Fibroblast of lung (primary cell): ENCODE results near the gene HLA-A. TPM values are rescaled to one million over a fixed set of nuclear protein-coding genes. Genes with fewer than 3 reads are reported as not detected.

ENCODE experiments used
- DNase-seq, 2 donors: peaks; one replicate each; pipeline versions ENCODE4 v3.0.0 to v3.0.0-alpha.2; 2010; ENCODE audit warnings: low read depth in 2 of 2
- H2AFZ ChIP-seq: 2 replicates; pipeline ENCODE4 v1.5.1; 2012; ENCODE audit warnings: low read length, control low read depth, inconsistent platforms
- H3K27ac ChIP-seq: 2 replicates; pipeline ENCODE4 v1.5.1; 2011; ENCODE audit warnings: low read length, control low read depth; ENCODE audit not compliant: insufficient read depth
- H3K27me3 ChIP-seq: 2 replicates; pipeline ENCODE4 v1.5.1; 2011; ENCODE audit warnings: mild to moderate bottlenecking, low read length; ENCODE audit not compliant: control insufficient read depth, insufficient read depth
- H3K36me3 ChIP-seq: 2 replicates; pipeline ENCODE4 v1.5.1; 2011; ENCODE audit warnings: low read length; ENCODE audit not compliant: control insufficient read depth, insufficient read depth
- H3K4me1 ChIP-seq: 2 replicates; pipeline ENCODE4 v1.5.1; 2011; ENCODE audit warnings: low read length; ENCODE audit not compliant: control insufficient read depth, insufficient read depth; ENCODE audit errors: extremely low read depth
- H3K4me2 ChIP-seq: 2 replicates; pipeline ENCODE4 v1.5.1; 2011; ENCODE audit warnings: low read length, control low read depth; ENCODE audit not compliant: insufficient read depth; ENCODE audit errors: extremely low read depth
- H3K4me3 ChIP-seq, 4 experiments: fragments of 200-600 bp in 1 of 4; sonication (generic) in 1 of 4; replicated peaks in 1 of 4; 2 replicates each; pipeline ENCODE4 v1.5.1; 2011 to 2016; ENCODE audit warnings: low read length in 4 of 4, low read depth in 3 of 4, mild to moderate bottlenecking in 3 of 4, control low read depth in 2 of 4, inconsistent platforms in 1 of 4, mixed read lengths in 1 of 4; ENCODE audit not compliant: insufficient read depth in 1 of 4; ENCODE audit errors: control extremely low read depth in 1 of 4
- H3K79me2 ChIP-seq: 2 replicates; pipeline ENCODE4 v1.5.1; 2012; ENCODE audit warnings: mild to moderate bottlenecking, low read length, inconsistent platforms; ENCODE audit not compliant: control insufficient read depth, insufficient read depth
- H3K9ac ChIP-seq: 2 replicates; pipeline ENCODE4 v1.5.1; 2011; ENCODE audit warnings: mild to moderate bottlenecking, low read length, control low read depth; ENCODE audit not compliant: insufficient read depth
- H3K9me3 ChIP-seq: 2 replicates; pipeline ENCODE4 v1.5.1; 2012; ENCODE audit warnings: low read depth, low read length; ENCODE audit not compliant: control insufficient read depth, insufficient read depth
- H4K20me1 ChIP-seq: 2 replicates; pipeline ENCODE4 v1.5.1; 2011; ENCODE audit warnings: low read length; ENCODE audit not compliant: control insufficient read depth, insufficient read depth; ENCODE audit errors: extremely low read depth
- EZH2 ChIP-seq: IDR thresholded peaks from 2 replicates; pipeline ENCODE4 v1.5.1; 2012; ENCODE audit warnings: low read length, control low read depth, mild to moderate bottlenecking; ENCODE audit errors: missing control alignments
- polyA plus RNA-seq, 2 donors: library from polyadenylated mRNA; depleted of rRNA in 1 of 2; stranded (reverse) in 1 of 2; unstranded in 1 of 2; fragments of >200 nt; gene quantifications; 2 replicates each; pipeline ENCODE4 v1.2.1, GENCODE V29; 2011 to 2012; ENCODE audit warnings: missing spikeins in 1 of 2
- total RNA-seq: library from RNA; depleted of rRNA; stranded (reverse); fragments of >200 nt; gene quantifications from 2 replicates; pipeline ENCODE4 v1.2.1, GENCODE V29; 2014
- TF ChIP-seq, protein P1 (sequence below), 2 donors: IDR thresholded peaks in 1 of 2; conservative IDR thresholded peaks in 1 of 2; 1 replicate in 1 of 2; 2 replicates in 1 of 2; pipeline ENCODE4 v1.5.1; 2011 to 2012; ENCODE audit warnings: low read length in 2 of 2, control low read depth in 1 of 2, inconsistent platforms in 1 of 2, low read depth in 1 of 2, mild to moderate bottlenecking in 1 of 2

HLA-A gene
- total and polyA plus RNA-seq, 2 donors (not counting 1 experiment from before 2014, with no cell fraction given): 272 to 666 TPM

- Histone ChIP-seq H3K4me1 (peaks cover 5% of the 10 kb centered on the region), H3K36me3 (peaks cover 6% of the 10 kb centered on the region), H3K4me2 (no peak overlapping the region), H2AFZ (no peak overlapping the region), H3K79me2 (peaks cover 15% of the 10 kb centered on the region), H3K9ac (no peak overlapping the region), H4K20me1 (no peaks in the 10 kb centered on the region), H3K27ac (no peak overlapping the region), H3K9me3 (no peaks in the 10 kb centered on the region), H3K27me3 (no peaks in the 10 kb centered on the region), H3K4me3 (no peak overlapping the region)
- DNase-seq: no peak
- TF ChIP-seq EZH2: no peak
- TF ChIP-seq, protein P1, sequence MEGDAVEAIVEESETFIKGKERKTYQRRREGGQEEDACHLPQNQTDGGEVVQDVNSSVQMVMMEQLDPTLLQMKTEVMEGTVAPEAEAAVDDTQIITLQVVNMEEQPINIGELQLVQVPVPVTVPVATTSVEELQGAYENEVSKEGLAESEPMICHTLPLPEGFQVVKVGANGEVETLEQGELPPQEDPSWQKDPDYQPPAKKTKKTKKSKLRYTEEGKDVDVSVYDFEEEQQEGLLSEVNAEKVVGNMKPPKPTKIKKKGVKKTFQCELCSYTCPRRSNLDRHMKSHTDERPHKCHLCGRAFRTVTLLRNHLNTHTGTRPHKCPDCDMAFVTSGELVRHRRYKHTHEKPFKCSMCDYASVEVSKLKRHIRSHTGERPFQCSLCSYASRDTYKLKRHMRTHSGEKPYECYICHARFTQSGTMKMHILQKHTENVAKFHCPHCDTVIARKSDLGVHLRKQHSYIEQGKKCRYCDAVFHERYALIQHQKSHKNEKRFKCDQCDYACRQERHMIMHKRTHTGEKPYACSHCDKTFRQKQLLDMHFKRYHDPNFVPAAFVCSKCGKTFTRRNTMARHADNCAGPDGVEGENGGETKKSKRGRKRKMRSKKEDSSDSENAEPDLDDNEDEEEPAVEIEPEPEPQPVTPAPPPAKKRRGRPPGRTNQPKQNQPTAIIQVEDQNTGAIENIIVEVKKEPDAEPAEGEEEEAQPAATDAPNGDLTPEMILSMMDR (conservative IDR thresholded peaks at IDR 0.05 in 1 of 2, IDR thresholded peaks at IDR 0.05 in 1 of 2; ENCODE audit: low read depth in 1 of 2, low read length in 2 of 2): no peak
These were observed 3.0 kb downstream of the HLA-A start for GRCh38 chr6:29945281-29945820.

DNA sequence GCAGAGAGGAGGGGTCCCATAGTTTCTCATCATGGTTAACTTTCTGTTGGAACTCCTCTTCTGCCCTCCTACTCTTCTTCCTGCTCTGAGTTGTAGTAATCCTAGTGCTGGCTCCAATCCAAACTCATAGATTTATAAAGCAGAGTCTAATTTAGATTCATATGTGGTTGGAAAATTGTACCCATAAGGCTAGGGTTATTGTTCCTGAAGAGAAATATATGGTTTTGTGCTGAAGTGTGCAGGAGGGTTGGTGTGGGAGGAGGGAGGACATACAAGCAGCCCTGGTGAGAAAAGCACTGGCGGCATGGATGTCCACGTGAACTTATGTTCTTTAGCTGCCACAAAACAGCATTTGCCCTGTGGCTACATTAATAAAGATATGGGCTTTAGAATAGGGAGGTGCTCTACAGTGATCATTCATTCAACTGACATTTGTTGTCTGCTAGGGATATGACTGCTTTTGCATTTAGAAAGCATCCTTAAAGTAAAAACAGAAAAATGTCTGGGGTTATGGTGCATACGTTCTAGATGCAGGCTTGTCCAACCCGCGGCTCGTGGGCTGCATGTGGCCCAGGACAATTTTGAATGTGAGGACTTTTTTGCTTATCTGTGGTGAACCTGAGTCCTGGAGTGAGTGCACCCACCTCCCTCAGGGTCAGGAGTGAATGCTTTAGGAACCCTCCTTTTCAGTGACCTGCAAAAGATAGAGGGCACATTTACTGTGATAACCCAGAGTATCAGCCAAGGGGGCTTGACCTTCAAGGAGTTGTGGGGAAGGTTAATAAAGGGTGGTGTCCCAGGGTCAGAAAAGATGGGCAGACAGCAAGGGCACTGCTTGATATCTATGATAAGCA is 4.1 kb downstream of the HLA-A start:
- Histone ChIP-seq H4K20me1 (no peaks in the 10 kb centered on the region), H3K36me3 (peaks cover 6% of the 10 kb centered on the region), H3K4me2 (no peak overlapping the region), H3K4me3 (no peak overlapping the region), H3K4me1 (peaks cover 4% of the 10 kb centered on the region), H2AFZ (no peak overlapping the region), H3K27me3 (no peaks in the 10 kb centered on the region), H3K27ac (no peak overlapping the region), H3K79me2 (peaks cover 15% of the 10 kb centered on the region), H3K9ac (no peak overlapping the region), H3K9me3 (no peaks in the 10 kb centered on the region)
- TF ChIP-seq, protein P1 (conservative IDR thresholded peaks at IDR 0.05 in 1 of 2, IDR thresholded peaks at IDR 0.05 in 1 of 2; ENCODE audit: low read depth in 1 of 2, low read length in 2 of 2): no peak
- TF ChIP-seq EZH2: no peak
- DNase-seq: no peak

DNA sequence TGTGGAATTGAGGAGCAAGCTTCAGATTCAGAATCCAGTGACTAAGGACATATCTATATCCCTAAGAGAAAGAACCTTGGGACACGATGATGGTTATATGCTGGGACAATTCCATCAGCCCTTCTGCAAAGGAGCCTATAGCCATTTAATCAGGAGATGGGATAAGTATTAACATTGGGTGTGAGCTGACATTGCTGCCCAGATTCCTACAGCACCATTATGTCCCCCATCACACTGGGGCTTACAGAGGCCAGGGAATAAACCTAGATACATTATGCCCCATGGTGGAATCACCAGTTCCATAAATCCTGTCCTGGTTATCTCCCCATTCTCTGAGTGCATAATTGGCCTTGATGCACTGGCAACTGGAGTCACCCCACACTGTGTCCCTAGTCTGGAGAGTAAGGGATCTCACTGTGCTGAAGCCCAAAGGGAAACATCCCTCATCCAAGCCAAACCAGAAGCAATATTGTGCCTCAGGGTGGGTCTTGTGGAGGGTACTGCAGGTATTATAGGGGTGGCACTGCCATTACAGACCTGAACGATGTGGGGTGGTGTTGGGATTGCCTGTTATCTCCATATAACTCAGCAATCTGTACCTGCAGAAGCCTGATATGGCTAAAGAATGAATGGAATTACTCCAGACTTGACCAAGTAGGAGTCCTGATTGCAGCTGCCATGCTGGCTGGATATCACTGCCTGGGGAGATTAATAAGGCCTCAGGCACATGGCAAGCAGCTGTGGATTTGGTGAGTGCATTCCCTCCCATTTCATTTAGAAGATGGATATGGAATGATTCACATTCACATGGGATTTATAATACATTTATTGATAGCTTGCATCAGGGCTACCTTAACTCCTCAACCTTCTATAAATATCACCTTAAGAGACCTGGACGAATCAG is 5.0 kb downstream of the HLA-A start:
- no peak overlapping the region for H3K4me3 ChIP-seq
- no peaks in the 10 kb centered on the region for H3K9me3 ChIP-seq
- H3K79me2 ChIP-seq: peaks cover 15% of the 10 kb centered on the region
- no peak overlapping the region for H2AFZ ChIP-seq
- H3K9ac ChIP-seq: no peak overlapping the region
- no peaks in the 10 kb centered on the region for H4K20me1 ChIP-seq
- no peak overlapping the region for H3K27ac ChIP-seq
- H3K36me3 ChIP-seq: peaks cover 6% of the 10 kb centered on the region
- H3K27me3 ChIP-seq: no peaks in the 10 kb centered on the region
- H3K4me2 ChIP-seq: no peak overlapping the region
- no peak for DNase-seq
- H3K4me1 ChIP-seq: peaks cover 3% of the 10 kb centered on the region
- TF ChIP-seq EZH2: no peak
- TF ChIP-seq, protein P1 (conservative IDR thresholded peaks at IDR 0.05 in 1 of 2, IDR thresholded peaks at IDR 0.05 in 1 of 2; ENCODE audit: low read depth in 1 of 2, low read length in 2 of 2): no peak
